Stimulated activated CD8-positive, alpha-beta memory T cell treated with anti-CD3 and anti-CD28 coated beads, Interleukin-4, amount 100 ng/mL, for 1 hour (primary cell): Measurements from ENCODE around the gene UBE2D2.
"Not testable (repeated sequence)": the region's sequence is repeated elsewhere in the genome, so short reads cannot be mapped to it uniquely, and the experiment has no call there.

Experiments
- DNase-seq, 2 donors: peaks; one replicate each; pipeline ENCODE4 v3.0.0-alpha.2; 2020; ENCODE audit warnings: low read depth in 2 of 2, low spot score in 1 of 2

Gene UBE2D2

GRCh38 chr5:139560752-139561654, at the start of gene UBE2D2:
Gene UBE2D2, plus strand, starts transcription at chr5:139561339. Its CDS starts 453 bp downstream, at chr5:139561792.
- DNase-seq: peak; percentile 91 to 95

GRCh38 chr5:139512786-139513390, 48.3 kb upstream of the UBE2D2 start:
- no peak for DNase-seq

- peak; percentile 56 to 68 for DNase-seq
Measured at GRCh38 chr5:139513434-139513833, 47.7 kb upstream of the UBE2D2 start.

- DNase-seq: no peak
Measured at GRCh38 chr5:139513852-139514485, 47.2 kb upstream of the UBE2D2 start.

- DNase-seq: no peak
Measured at GRCh38 chr5:139514486-139514856, 46.7 kb upstream of the UBE2D2 start.

GRCh38 chr5:139517683-139518564, 43.2 kb upstream of the UBE2D2 start:
- peak; percentile 74 to 77 for DNase-seq

- no peak for DNase-seq
Measured at GRCh38 chr5:139523635-139524445, 37.3 kb upstream of the UBE2D2 start.

GRCh38 chr5:139524446-139524845, 36.7 kb upstream of the UBE2D2 start:
- DNase-seq: no peak

- DNase-seq: no peak
Measured at GRCh38 chr5:139524940-139525585, 36.1 kb upstream of the UBE2D2 start.

- not testable (repeated sequence) for DNase-seq
Measured at GRCh38 chr5:139525586-139526308, 35.4 kb upstream of the UBE2D2 start.

- DNase-seq: not testable (repeated sequence)
Measured at GRCh38 chr5:139526309-139527089, 34.6 kb upstream of the UBE2D2 start.

- DNase-seq: not testable (repeated sequence)
Measured at GRCh38 chr5:139527090-139527470, 34.1 kb upstream of the UBE2D2 start.

GRCh38 chr5:139527896-139528467, 33.2 kb upstream of the UBE2D2 start:
- DNase-seq: not testable (repeated sequence)

GRCh38 chr5:139528695-139529094, 32.4 kb upstream of the UBE2D2 start:
- DNase-seq: not testable (repeated sequence)

- not testable (repeated sequence) for DNase-seq
Measured at GRCh38 chr5:139530079-139530478, 31.1 kb upstream of the UBE2D2 start.

- no peak for DNase-seq
Measured at GRCh38 chr5:139531772-139532169, 29.4 kb upstream of the UBE2D2 start.

GRCh38 chr5:139543423-139543991, 17.6 kb upstream of the UBE2D2 start:
- no peak for DNase-seq
